Activated naive CD4-positive, alpha-beta T cell treated with anti-CD3 and anti-CD28 coated beads, Interleukin-2, amount 50 U/mL, for 72 hours (primary cell): Measurements from ENCODE around the gene PSEN1. TPM values are rescaled to one million over a fixed set of nuclear protein-coding genes. Genes with fewer than 3 reads are reported as not detected.

Source experiments
- ATAC-seq, 2 donors: fragments of 150-1000 bp; cut with Tn5 transposase; 2 replicates each; pipeline ENCODE4 v1.10.0; 2021; ENCODE audit warnings: mild to moderate bottlenecking in 2 of 2, moderate library complexity in 2 of 2
- DNase-seq, 2 donors: peaks; one replicate each; pipeline ENCODE4 v3.0.0; 2021 to 2022; ENCODE audit warnings: low spot score in 2 of 2
- H3K27ac Mint-ChIP-seq, 2 donors: one replicate each; pipeline ENCODE4 v1.8.0; 2022; ENCODE audit warnings: mild to moderate bottlenecking in 2 of 2, mixed read lengths in 2 of 2
- H3K36me3 Mint-ChIP-seq, 2 donors: one replicate each; pipeline ENCODE4 v1.8.0; 2022; ENCODE audit warnings: mixed read lengths in 2 of 2
- H3K9me3 Mint-ChIP-seq, 2 donors: one replicate each; pipeline ENCODE4 v1.8.0; 2022; ENCODE audit warnings: mixed read lengths in 2 of 2
- total RNA-seq, 2 donors: library from RNA; stranded (reverse); gene quantifications; one replicate each; pipeline ENCODE4 v1.2.3, GENCODE V29; 2022

Gene PSEN1
- total RNA-seq, 2 donors from 2014 or later, result 26.6 to 34.6 TPM

DNA sequence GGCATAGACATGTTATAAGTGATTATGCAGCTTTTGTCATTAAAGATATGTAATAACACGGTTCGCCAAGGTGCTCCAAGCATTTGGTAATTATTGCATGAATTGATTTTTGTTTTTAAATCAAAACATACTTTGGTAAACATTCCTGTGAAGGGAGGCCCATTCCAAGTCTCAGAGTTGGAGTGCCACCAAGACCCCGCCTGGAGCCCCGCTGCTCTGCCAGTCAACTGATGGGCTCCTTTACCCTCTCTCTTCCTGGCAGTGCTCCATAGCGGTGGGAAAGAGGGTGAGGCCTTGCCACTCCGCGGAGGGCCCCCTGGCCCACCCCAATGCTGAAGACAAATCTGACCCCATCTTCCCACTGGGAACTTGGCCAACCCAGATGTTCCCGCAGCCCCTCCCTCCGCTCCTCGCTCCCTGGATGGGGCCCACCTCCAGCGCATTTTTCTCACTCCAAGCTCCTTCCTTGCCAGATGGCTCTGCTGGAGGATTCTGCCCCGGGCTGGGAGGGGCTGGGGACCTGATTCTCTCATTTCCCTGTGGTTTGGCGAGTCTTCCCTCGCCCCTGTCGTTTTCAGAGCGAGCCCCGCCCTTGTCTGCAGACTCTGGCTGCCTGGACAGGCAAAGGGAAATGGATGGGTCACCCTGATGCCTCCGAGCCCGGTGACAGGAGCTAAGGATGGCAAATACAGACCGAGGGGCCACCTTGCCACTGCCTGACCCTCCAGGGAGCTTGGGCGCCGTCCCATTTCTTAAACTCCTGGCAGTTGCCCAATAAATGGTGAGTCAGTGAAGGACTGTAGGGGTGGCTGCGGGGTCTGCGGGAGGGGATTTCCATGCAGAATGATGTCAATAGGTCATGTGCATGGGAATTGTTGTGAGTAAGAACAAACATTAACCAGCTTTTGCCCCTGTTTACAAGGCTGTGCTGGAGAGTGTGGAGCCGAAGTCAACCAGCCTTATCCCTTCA lies 91.8 kb downstream of the PSEN1 start:
- no peak for ATAC-seq
- no peak for DNase-seq
- no peaks in the 10 kb centered on the region for H3K36me3 Mint-ChIP-seq
- H3K9me3 Mint-ChIP-seq, result no peaks in the 10 kb centered on the region
- H3K27ac Mint-ChIP-seq, result no peak overlapping the region

GRCh38 chr14:73230051-73230450 lies 93.7 kb downstream of the PSEN1 start:
- no peaks in the 10 kb centered on the region for H3K9me3 Mint-ChIP-seq
- no peak overlapping the region for H3K27ac Mint-ChIP-seq
- no peak for ATAC-seq
- H3K36me3 Mint-ChIP-seq, result no peaks in the 10 kb centered on the region
- DNase-seq, result no peak

DNA sequence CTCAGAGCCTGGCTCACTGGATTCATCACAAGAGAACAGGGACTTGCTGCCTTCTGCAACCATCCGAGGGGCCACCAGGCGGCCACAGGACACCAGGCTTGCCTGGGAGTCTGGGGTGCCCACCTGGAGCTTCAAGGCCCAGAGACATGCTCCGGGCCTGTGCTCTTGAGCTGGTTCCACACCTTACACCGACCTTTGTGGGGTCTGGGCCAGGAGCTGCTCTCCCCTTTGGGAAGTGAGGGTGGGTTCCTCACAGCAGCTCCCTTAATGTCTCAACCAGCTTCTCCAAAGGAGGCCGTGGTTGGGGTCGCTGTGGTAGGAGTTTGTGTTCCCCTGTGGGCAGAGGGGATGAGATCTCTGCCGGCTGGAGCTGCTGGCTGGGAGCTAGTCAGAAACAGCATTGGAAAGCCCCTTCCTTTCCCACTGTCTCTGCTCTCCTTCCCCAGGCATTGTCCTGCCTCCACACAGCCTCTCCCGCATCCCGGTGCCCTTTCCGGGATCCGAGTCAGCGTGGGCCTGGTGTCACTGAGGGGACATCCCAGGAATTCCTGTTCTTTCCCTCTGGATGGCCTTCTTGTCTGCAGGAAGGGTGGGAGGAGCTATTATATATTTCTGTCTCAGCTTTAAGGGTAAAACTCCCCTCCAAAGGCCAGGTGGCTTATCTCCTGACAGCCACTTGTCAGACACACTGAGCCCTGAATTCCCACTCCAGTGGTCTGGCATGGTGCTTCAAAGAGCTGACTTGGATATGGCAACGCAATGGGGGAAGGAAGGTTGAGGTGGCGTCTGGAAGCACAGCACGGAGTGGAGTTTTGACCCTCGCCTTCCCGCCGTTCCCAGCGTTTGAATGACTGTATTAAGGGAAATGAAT lies 95.9 kb downstream of the PSEN1 start:
- Mint-ChIP-seq H3K27ac (no peak overlapping the region), H3K36me3 (peaks cover 0 to 4% of the 10 kb centered on the region in 2 donors), H3K9me3 (no peaks in the 10 kb centered on the region)
- DNase-seq, result peak in 1 of 2 donors; percentile 52
- peak; percentile 29 to 45 for ATAC-seq

DNA sequence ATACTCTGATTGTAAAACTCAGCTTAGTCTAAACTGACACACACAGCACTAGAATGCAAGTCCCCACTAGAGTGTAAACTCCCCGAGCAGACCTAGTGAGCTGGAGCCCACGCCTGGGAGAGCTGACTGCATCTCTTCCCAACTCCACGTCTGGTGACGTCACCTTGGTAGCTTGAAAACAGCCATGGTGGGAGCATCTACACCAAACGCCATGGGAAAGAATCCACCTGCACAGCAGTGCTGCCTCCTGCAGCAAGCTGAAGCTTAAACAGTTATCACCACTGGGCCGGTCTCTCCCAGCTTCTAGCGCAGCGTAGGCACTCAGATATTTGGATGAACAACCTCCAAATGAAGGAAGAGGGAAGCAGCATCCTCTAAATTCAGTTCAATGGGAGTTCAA lies 96.7 kb downstream of the PSEN1 start:
- DNase-seq (peak in 1 of 2 donors; percentile 48), ATAC-seq (no peak)
- no peak overlapping the region for H3K27ac Mint-ChIP-seq
- H3K36me3 Mint-ChIP-seq, result peaks cover 0 to 4% of the 10 kb centered on the region in 2 donors
- H3K9me3 Mint-ChIP-seq, result no peaks in the 10 kb centered on the region

DNA sequence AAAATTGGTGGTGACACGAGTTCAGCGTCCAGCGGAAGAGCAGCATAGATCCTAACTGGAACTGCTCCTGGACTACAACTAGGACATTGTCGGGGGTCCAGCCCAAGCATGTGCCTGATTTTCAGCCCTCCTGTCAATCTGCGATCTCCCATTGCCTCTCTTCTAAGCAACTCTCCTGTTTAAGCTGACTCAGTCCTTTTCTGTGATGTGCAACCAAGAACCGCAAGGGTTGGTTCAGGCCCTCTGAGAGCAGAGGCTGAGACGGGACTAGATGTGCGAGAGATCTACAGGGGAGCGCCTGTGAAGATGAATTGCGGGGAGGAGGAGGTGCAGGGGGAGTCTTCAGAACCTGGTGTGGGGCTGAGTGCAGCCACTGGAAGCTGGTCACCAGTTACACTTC lies 97.3 kb downstream of the PSEN1 start:
- Mint-ChIP-seq H3K27ac (no peak overlapping the region), H3K36me3 (peaks cover 0 to 4% of the 10 kb centered on the region in 2 donors), H3K9me3 (no peaks in the 10 kb centered on the region)
- DNase-seq (no peak), ATAC-seq (no peak)

DNA sequence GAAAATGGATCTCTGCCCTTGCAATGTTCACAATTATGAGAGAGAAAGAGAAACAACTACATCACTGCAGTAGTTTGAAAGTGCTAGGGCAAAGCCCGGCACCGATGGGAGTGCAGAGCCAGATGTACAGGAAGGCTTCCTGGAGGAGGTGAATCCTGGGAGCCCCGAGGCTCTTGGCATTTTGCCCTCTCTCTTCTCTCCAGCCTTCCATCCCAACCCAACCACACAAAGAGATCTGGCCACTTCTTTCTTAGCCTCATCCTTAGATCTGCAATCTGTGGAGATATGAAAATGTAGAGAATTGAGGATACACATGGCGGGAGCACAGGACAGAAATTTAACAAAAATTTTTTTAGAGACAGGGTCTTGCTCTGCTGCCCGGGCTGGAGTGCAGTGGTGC lies 97.7 kb downstream of the PSEN1 start:
- DNase-seq (no peak), ATAC-seq (no peak)
- H3K9me3 Mint-ChIP-seq, result no peaks in the 10 kb centered on the region
- H3K27ac Mint-ChIP-seq, result no peak overlapping the region
- peaks cover 0 to 4% of the 10 kb centered on the region in 2 donors for H3K36me3 Mint-ChIP-seq

- Mint-ChIP-seq H3K27ac (no peak overlapping the region), H3K9me3 (no peaks in the 10 kb centered on the region), H3K36me3 (peaks cover 0 to 4% of the 10 kb centered on the region in 2 donors)
- ATAC-seq (no peak), DNase-seq (peak in 1 of 2 donors; percentile 41)
These were observed 98.5 kb downstream of the PSEN1 start for GRCh38 chr14:73234586-73235394.

DNA sequence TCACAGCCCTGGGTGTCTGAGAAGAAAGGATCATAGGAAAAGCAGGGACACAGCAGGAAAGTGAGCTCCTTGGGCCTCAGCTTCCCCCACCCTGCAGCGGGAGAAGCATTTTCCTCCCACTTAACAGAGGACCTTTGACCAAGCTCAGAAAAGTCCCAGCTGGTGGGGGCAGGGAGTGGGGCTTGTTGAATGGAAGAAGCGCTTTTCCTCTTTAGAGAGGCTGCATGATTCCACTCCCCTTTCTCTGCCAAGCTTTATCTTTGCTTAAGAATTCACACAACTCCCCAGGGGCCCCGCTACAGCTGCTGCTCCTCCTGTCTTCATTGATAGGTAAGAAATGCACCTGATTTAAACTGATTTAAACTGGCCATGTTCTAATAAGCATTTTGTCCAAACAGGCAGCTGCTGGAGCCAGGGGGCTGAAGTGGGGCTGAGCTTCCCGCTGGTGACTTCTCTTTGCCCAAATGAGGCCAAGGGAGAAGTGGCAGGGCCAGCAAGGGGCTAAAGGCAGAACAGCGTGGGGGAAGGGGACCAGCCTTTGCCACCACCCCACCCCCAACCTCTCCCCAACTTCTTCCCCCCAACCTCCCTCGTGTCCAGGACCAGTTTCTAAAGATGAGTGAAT lies 99.3 kb downstream of the PSEN1 start:
- no peak for DNase-seq
- H3K36me3 Mint-ChIP-seq, result peaks cover 0 to 4% of the 10 kb centered on the region in 2 donors
- no peak overlapping the region for H3K27ac Mint-ChIP-seq
- H3K9me3 Mint-ChIP-seq, result no peaks in the 10 kb centered on the region
- no peak for ATAC-seq

GRCh38 chr14:73236157-73236556 lies 99.8 kb downstream of the PSEN1 start:
- ATAC-seq (no peak), DNase-seq (no peak)
- H3K36me3 Mint-ChIP-seq, result peaks cover 0 to 4% of the 10 kb centered on the region in 2 donors
- no peaks in the 10 kb centered on the region for H3K9me3 Mint-ChIP-seq
- H3K27ac Mint-ChIP-seq, result no peak overlapping the region

- Mint-ChIP-seq H3K9me3 (no peaks in the 10 kb centered on the region), H3K36me3 (peaks cover 0 to 4% of the 10 kb centered on the region in 2 donors), H3K27ac (no peak overlapping the region)
- ATAC-seq (no peak), DNase-seq (no peak)
These were observed 100.5 kb downstream of the PSEN1 start for GRCh38 chr14:73236752-73237218.

GRCh38 chr14:73237219-73237785 lies 101.0 kb downstream of the PSEN1 start, which contains the start of gene PAPLN:
PAPLN (plus strand) TSS chr14:73237506; CDS start chr14:73239779, 2,273 bp downstream.
- ATAC-seq, result peak; percentile 19 to 24
- Mint-ChIP-seq H3K36me3 (peaks cover 0 to 4% of the 10 kb centered on the region in 2 donors), H3K9me3 (no peaks in the 10 kb centered on the region), H3K27ac (no peak within 1 kb of the TSS)
- no peak for DNase-seq

DNA sequence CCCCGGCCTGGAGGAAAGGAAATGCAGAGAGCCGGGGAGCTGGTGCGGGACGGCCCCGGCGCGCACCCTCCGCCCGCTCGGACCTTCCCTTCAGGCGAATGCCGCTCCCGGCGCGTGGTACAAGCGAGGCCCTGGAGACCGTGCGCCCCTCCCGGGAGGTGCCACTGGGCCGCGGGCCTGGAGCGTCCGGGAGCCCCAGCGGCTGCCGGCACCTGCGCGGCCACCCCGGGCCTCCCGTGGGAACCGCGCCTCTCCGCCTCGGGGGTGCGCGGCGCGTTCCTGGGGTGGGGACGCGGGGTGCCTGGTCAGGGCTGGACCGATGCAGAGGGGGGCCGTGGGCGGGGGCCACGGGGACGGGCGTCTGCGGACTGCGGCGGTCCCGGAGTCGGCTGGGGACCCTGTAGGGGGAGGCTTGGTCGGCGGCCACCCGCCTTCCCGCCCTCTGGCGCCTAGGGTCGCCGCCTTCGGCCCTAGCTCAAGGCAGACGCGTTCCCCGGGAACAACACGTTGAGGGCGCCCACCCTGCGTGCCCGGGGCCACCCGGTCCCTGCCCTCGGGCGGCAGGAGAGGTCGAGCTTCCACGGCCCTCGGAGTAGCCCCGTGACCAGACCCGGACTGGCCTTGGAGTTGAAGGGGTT lies 101.6 kb downstream of the PSEN1 start:
- no peak overlapping the region for H3K27ac Mint-ChIP-seq
- peak; percentile 6 to 30 for ATAC-seq
- no peaks in the 10 kb centered on the region for H3K9me3 Mint-ChIP-seq
- peaks cover 0 to 4% of the 10 kb centered on the region in 2 donors for H3K36me3 Mint-ChIP-seq
- peak in 1 of 2 donors; percentile 51 for DNase-seq

DNA sequence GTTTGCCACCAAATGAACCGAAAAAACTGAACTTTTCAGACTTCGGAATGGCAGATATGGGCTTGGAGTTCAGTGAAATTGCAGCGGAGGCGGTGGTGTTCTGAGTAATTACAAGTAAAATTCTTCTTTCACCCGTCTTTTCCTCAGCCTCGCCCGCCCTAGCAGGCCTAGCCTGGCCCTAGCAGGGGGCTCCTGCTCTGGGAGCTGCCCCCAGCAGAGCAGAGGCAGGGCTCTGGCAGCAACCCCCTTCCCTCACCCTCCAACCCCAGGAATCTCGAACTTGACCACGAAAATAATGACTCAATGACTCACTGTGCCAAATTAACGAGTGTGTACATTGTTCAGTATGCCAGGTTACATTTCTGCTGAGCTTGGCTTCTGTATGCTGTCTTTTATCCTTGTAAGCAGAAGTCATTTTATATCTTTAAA lies 102.1 kb downstream of the PSEN1 start:
- peak in 1 of 2 donors; percentile 23 for ATAC-seq
- Mint-ChIP-seq H3K36me3 (peaks cover 0 to 4% of the 10 kb centered on the region in 2 donors), H3K27ac (no peak overlapping the region), H3K9me3 (no peaks in the 10 kb centered on the region)
- DNase-seq, result peak in 1 of 2 donors; percentile 26

DNA sequence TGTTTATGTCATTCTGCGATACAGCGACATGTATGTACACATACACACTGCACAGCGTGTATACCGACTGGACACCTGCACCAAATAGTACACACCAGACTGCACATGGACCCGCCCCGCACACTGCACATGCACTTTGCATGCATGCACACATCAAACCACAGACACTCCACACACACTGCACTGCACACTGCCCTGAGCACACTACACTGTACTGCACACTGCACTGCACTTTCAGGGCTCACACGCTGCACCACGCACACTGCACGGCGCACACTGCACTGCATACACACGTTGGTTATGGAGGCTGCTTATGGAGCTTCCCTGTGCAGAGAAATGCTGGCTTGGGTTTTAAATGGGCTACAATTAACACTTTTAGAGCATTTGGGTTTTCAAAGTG lies 102.6 kb downstream of the PSEN1 start:
- peak in 1 of 2 donors; percentile 23 for DNase-seq
- Mint-ChIP-seq H3K27ac (no peak overlapping the region), H3K9me3 (no peaks in the 10 kb centered on the region), H3K36me3 (peaks cover 0 to 4% of the 10 kb centered on the region in 2 donors)
- ATAC-seq, result peak in 1 of 2 donors; percentile 21
